ENCODE data around the gene HTR5A.
"Not testable (repeated sequence)": the region's sequence is repeated elsewhere in the genome, so short reads cannot be mapped to it uniquely, and the experiment has no call there.

Gene HTR5A

DNA sequence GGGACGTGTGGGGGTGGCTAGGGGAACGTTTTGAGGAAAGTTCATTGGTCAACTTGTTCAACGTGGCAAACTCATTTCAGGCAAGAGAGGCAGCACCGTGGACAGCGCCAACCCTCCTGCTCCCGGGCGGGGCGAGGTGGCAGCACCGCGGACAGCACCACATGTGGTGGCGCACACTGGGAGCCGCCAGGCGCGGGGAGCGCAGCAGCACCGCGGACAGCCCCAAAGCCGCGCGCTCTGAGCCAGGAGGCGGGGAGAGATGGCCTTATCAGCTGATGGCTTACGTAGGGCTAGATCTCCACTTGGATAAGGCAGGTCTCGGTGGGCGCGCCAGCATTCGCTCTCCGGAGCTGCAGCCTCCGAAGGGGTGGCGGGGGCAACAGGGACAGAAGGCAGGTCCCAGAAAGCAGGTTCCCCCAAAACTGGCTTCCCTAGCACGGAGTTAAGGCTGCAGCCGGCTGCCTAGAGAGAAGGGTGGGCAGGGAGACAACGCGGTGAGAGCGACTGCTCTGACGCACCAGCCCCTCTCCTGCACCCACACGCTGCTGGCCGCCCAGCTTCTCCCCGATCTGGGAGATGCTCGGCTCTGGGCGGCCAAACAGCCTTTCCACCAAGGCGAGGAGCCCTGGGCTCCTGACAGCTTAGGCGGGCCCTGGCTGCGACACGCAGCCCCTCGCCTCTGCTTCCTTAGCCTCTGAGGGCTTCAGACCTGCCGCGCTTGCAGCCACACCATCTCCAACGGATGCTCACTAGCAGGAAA, at the start of gene HTR5A:
Gene HTR5A, plus strand, starts transcription at position 333 of the 760 bp plus-strand sequence. CDS start 576 bp downstream, outside the sequence.
- CTCF ChIA-PET = no interaction called here
- DNase-seq (ENCODE audit: low spot score) = peak; percentile 87
- TF ChIP-seq, protein P1, sequence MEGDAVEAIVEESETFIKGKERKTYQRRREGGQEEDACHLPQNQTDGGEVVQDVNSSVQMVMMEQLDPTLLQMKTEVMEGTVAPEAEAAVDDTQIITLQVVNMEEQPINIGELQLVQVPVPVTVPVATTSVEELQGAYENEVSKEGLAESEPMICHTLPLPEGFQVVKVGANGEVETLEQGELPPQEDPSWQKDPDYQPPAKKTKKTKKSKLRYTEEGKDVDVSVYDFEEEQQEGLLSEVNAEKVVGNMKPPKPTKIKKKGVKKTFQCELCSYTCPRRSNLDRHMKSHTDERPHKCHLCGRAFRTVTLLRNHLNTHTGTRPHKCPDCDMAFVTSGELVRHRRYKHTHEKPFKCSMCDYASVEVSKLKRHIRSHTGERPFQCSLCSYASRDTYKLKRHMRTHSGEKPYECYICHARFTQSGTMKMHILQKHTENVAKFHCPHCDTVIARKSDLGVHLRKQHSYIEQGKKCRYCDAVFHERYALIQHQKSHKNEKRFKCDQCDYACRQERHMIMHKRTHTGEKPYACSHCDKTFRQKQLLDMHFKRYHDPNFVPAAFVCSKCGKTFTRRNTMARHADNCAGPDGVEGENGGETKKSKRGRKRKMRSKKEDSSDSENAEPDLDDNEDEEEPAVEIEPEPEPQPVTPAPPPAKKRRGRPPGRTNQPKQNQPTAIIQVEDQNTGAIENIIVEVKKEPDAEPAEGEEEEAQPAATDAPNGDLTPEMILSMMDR (conservative IDR thresholded peaks at IDR 0.05; ENCODE audit: low read depth) = no peak
- POLR2A ChIA-PET (ENCODE audit: low non-redundant PET) = no interaction called here
- H3K27ac ChIP-seq = no peak within 1 kb of the TSS

DNA sequence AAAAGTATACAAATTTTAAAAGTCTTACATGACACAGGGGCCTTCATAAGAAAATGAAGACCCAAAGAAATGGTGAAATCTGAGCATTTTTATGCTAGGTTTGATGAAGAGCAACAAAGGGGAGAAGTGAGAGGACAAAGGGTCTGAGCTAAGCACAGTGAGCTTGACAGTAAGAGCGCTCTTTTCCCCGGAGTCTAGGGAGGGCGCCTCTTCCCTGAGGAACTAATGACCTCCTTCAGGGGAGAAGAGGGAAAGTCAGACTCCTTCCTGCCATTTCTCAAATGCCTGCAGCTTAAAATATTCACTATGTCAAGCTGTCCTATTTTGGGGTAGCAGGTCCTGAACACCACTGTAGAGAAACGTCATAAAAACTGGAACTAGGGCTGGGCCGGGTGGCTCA, 49.1 kb upstream of the HTR5A start:
- ChIA-PET POLR2A (ENCODE audit: low non-redundant PET) (no interaction called here), CTCF (interaction anchor here (0.6 kb wide), 1 partner anchor 126 kb away, joined by 3 read pairs; no protein-coding TSS in a partner anchor)
- DNase-seq (ENCODE audit: low spot score) = no peak
- TF ChIP-seq, protein P1 (conservative IDR thresholded peaks at IDR 0.05; ENCODE audit: low read depth) = no peak
- H3K27ac ChIP-seq = no peak overlapping the region

DNA sequence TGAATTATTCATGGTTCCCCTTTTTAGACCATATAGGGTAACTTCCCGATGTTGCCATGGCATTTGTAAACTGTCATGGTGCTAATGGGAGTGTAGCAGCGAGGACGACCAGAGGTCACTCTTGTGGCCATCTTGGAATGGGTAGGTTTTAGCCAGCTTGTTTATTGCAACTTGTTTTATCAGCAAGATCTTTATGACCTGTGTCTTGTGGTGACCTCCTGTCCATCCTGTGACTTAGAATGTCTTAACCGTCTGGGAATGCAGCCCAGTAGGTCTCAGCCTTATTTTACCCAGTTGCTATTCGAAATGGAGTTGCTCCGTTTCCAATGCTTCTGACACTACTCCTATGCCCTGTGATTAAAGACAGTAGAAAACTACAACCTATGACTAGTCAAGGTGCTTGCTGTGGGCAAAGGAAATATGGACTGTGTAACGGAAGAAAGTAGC, 48.4 kb upstream of the HTR5A start:
- TF ChIP-seq, protein P1 (conservative IDR thresholded peaks at IDR 0.05; ENCODE audit: low read depth) = no peak
- no peak for DNase-seq (ENCODE audit: low spot score)
- CTCF ChIA-PET = interaction anchor here (0.6 kb wide), 1 partner anchor 125 kb away, joined by 3 read pairs; no protein-coding TSS in a partner anchor
- POLR2A ChIA-PET (ENCODE audit: low non-redundant PET) = no interaction called here
- H3K27ac ChIP-seq = no peak overlapping the region

DNA sequence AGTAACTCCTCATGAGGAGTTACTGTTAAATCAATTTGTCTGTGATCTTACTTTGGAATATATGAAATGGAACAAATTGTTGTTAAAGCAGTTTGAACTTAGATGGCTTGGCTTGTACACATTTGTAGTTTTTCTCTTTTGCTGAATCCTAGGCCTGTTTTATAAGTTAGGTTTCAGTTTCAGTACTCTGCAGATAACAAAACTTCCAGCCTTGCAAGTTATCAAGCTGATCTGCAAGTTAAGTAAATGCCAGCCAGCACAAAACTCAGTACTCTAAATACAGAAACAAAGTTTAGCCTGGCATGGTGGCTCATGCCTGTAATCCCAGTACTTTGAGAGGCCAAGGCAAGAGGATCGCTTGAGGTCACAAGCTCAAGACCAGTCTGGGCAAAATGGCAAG, 42.2 kb upstream of the HTR5A start:
- ChIA-PET POLR2A (ENCODE audit: low non-redundant PET) (no interaction called here), CTCF (no interaction called here)
- H3K27ac ChIP-seq = no peak overlapping the region

DNA sequence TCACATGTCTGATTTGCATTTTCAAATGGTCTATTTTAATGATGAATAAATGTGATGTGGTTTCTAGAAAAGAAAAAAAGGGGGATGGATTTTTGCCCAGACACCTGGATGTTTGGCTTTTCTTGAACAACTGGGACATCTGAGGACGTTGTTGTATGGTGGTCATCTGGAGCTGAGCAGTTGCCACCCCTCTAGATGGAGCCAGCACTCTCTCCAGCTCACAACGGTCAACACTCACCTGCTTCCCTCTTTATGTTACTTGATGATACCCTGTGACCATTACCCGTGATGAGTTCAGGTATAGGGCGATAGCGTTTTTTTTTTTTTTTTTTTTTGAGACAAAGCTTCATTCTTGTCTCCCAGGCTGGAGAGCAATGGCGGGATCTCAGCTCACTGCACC, 37.1 kb upstream of the HTR5A start:
- no peak overlapping the region for H3K27ac ChIP-seq
- TF ChIP-seq, protein P1 (conservative IDR thresholded peaks at IDR 0.05; ENCODE audit: low read depth) = no peak
- CTCF ChIA-PET = interaction anchor here (0.6 kb wide), 1 partner anchor 496 kb away, joined by 3 read pairs; no protein-coding TSS in a partner anchor
- DNase-seq (ENCODE audit: low spot score) = no peak
- POLR2A ChIA-PET (ENCODE audit: low non-redundant PET) = no interaction called here

More for the DNA sequence above, 42.2 kb upstream of the HTR5A start:
- DNase-seq (ENCODE audit: low spot score) = no peak
- TF ChIP-seq, protein P1 (conservative IDR thresholded peaks at IDR 0.05; ENCODE audit: low read depth) = no peak

DNA sequence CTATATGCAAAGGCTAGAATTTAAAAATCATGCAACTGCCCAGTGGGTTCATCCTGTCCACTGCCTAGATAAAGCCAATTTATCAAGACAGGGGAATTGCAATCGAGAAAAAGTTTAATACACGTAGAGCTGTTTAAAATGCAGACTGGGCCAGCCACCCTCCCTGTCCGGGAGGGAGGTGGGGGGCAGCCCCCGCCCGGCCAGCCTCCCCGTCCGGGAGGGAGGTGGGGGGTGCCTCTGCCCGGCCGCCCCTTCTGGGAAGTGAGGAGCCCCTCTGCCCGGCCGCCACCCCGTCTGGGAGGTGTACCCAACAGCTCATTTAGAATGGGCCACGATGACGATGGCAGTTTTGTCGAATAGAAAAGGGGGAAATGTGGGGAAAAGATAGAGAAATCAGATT, 35.6 kb upstream of the HTR5A start:
- POLR2A ChIA-PET (ENCODE audit: low non-redundant PET); DNase-seq (ENCODE audit: low spot score); H3K27ac ChIP-seq; CTCF ChIA-PET: not testable (repeated sequence)

DNA sequence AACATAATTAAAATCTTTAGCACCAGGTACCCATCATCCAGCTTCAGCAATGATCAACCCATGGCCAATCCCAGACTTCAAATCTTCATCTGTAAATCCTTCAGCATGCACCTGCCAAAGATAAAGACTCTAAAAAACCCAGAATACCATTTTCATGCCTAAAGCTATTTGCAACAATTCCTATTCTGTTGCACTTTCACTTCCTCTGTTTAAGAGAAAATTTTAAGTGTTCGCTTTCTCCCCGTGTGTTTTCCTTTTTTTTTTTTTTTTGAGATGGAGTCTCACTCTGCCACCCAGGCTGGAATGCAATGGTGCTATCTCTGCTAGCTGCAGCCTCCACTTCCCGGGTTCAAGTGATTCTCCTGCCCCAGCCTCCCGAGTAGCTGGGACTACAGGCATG, 31.8 kb upstream of the HTR5A start:
- CTCF ChIA-PET = no interaction called here
- no peak overlapping the region for H3K27ac ChIP-seq
- no peak for DNase-seq (ENCODE audit: low spot score)
- POLR2A ChIA-PET (ENCODE audit: low non-redundant PET) = no interaction called here
- TF ChIP-seq, protein P1 (conservative IDR thresholded peaks at IDR 0.05; ENCODE audit: low read depth) = no peak
